Measurements from ENCODE around the gene ZNF579.
A peak's percentile ranks its signal among the peaks of the same experiment; 100 is the strongest.

Gene ZNF579

DNA sequence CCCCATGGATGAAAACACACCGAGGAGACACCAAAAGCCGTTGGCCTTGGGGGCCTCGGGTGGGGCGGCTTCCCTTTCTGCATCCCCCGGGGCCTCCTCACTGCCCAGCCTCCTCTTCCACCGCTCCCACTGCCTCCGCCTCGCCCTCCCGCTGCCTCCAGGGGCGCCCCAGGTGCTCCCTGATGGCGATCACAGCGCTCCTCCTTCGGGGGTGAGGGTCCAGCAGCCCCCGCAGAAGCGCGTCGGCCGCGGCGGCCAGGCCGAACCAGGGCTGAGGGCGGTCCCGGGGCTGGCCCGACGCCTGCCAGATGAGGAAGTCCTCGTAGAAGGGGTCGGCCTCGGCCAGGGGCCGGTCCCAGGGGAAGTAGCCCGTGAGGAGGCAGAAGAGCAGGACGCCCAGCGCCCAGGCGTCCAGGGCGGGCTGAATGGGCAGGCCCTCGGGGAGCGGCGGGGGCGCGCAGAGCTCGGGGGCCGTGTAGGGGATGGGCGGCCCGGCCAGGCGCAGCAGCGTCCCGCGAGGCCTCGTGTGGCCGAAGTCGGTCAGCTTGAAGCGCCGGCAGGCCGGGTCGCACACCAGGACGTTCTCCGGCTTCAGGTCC, 50.9 kb downstream of the ZNF579 start:
- H3K9ac ChIP-seq (ENCODE audit: insufficient read length) = no peak overlapping the region
- H3K4me3 ChIP-seq = no peak overlapping the region
- no peak for TF ChIP-seq POLR2AphosphoS5 (IDR thresholded peaks at IDR 0.05; ENCODE audit: borderline replicate concordance, low read depth, low read length)
- no peak for TF ChIP-seq EZH2 (IDR thresholded peaks at IDR 0.05)
- no peak for TF ChIP-seq FOXP2 (optimal IDR thresholded peaks at IDR 0.05; ENCODE audit: control extremely low read depth, extremely low read length, insufficient read depth)
- H3K9me3 ChIP-seq (ENCODE audit: low read depth, low read length) = no peaks in the 10 kb centered on the region
- H3K27ac ChIP-seq = no peak overlapping the region
- DNase-seq (ENCODE audit: low read depth, low spot score) = no peak
- H3K36me3 ChIP-seq (ENCODE audit: insufficient read depth, low read length) = no peaks in the 10 kb centered on the region

DNA sequence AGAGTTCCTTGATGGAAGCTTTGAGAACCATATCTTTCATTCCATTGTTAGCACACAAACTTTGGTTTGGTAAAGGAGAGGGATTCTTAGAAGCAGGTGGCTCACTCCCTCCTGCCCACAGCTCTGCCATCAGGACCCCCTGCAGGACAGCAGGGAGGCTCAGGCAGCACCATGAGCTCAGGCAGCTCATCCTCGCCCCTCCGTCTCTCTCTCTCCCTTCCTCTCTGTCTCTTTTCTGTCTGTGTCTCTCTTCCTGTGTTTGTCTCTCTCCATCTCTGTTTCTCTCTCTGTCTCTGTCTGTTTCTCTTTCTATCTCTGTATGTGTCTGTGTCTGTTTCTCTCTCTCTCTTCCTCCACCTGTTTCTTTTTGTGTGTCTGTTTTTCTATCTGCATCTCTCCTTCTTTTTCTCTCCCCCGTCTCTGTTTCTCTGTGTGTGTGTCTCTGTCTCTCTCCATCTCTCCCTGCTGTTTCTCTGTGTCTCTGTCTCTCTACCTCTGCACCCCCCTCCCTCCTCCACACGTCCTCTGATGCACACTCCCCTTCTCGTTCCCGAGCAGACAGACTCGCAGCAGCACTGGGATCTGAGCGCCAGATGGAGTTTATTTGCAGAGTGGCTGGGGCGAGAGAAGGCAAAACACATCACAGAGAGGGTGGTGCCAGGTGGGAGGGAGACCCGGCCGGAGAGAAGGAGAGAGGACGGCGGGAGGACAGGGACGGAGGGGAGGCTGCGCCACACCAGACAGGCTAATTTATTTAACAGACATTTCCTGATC, 52.4 kb downstream of the ZNF579 start:
- Histone ChIP-seq H3K9ac (ENCODE audit: insufficient read length) (peak overlapping the region; percentile 8), H3K4me3 (peak overlapping the region; percentile 72), H3K9me3 (ENCODE audit: low read depth, low read length) (no peaks in the 10 kb centered on the region), H3K27ac (peak overlapping the region; percentile 49; the same call in 1 of the 2 replicates), H3K36me3 (ENCODE audit: insufficient read depth, low read length) (no peaks in the 10 kb centered on the region)
- no peak for DNase-seq (ENCODE audit: low read depth, low spot score)
- TF ChIP-seq EZH2 (IDR thresholded peaks at IDR 0.05) = no peak
- no peak for TF ChIP-seq POLR2AphosphoS5 (IDR thresholded peaks at IDR 0.05; ENCODE audit: borderline replicate concordance, low read depth, low read length)
- no peak for TF ChIP-seq FOXP2 (optimal IDR thresholded peaks at IDR 0.05; ENCODE audit: control extremely low read depth, extremely low read length, insufficient read depth)

DNA sequence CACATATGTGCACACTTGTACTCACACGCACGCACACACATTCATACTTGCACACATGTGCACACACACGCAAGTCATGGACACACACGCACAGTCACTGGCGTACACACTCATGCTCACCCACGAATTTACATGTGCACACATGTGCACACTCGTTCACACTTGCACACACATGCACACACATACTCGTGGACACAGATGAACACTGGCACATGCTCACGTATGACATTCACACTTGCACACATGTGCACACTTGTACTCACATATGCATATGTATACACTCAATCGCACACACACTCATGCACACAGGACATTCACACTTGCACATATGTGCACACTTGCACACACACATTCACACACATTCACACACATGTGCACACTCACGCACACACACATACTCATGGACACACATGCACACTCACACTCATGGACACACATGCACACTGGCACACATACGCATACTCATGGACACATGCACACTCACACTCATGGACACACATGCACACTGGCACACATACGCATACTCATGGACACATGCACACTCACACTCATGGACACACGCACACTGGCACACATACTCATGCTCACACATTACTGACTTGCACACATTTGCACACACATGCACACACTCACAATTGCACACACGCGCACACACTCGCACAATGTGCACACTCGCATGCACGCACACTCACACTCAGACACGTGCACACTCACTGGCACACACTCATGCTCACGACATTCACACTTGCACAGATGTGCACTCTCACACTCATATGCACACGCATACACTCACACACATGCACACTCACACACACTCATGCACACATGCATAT, 53.2 kb downstream of the ZNF579 start:
- no peak for DNase-seq (ENCODE audit: low read depth, low spot score)
- Histone ChIP-seq H3K4me3 (no peak overlapping the region), H3K9ac (ENCODE audit: insufficient read length) (no peak overlapping the region), H3K36me3 (ENCODE audit: insufficient read depth, low read length) (no peaks in the 10 kb centered on the region), H3K27ac (no peak overlapping the region), H3K9me3 (ENCODE audit: low read depth, low read length) (no peaks in the 10 kb centered on the region)
- TF ChIP-seq EZH2 (IDR thresholded peaks at IDR 0.05) = no peak
